ENCODE measurements around the gene CCL26. TPM values are rescaled to one million over a fixed set of nuclear protein-coding genes. Genes with fewer than 3 reads are reported as not detected.

Gene CCL26
- 1 to 10 TPM in 1 of 4 donors, not detected in 3; 3.7 TPM for polyA plus RNA-seq
- long read RNA-seq, donor 1 = 0 reads
- long read RNA-seq, donor 2 = 0 reads
- long read RNA-seq, donor 3 = 0 reads
- long read RNA-seq, donor 4 = 0 reads
- long read RNA-seq, donor 5 = 0 reads
- long read RNA-seq, donor 6 = 0 reads
- long read RNA-seq, donor 7, partial matches to known transcripts = 0 of 1 reads
- long read RNA-seq, donor 7, other reads (novel, unspliced or antisense) = 0 of 1 reads
- long read RNA-seq, donor 8 = 0 reads
- long read RNA-seq, donor 9 = 0 reads
- long read RNA-seq, donor 10 = 0 reads

GRCh38 chr7:75772081-75773077, at the start of gene CCL26:
CCL26 (minus strand) TSS chr7:75772211; CDS start chr7:75772176, 35 bp downstream.
- Histone ChIP-seq H3K27me3 (ENCODE audit: control insufficient read depth in 3 of 3, insufficient read depth in 3 of 3, low read length in 3 of 3) (no peaks in the 10 kb centered on the region), H3K36me3 (ENCODE audit: control insufficient read depth in 3 of 3, insufficient read depth in 2 of 3, low read depth in 1 of 3, low read length in 3 of 3) (no peaks in the 10 kb centered on the region), H3K27ac (ENCODE audit: low read depth in 1 of 3, low read length in 2 of 3) (peak within 1 kb of the TSS in 1 of 3 donors; percentile 62), H3K9me3 (ENCODE audit: control insufficient read depth in 2 of 2, insufficient read depth in 1 of 2, low read depth in 1 of 2, low read length in 1 of 2) (no peaks in the 10 kb centered on the region), H3K4me3 (ENCODE audit: low read depth in 1 of 3, low read length in 3 of 3) (no peak within 1 kb of the TSS), H3K4me1 (ENCODE audit: control insufficient read depth in 3 of 3, insufficient read depth in 2 of 3, low read depth in 1 of 3, low read length in 2 of 3) (no peaks in the 10 kb centered on the region)
- FAIRE-seq (no peak), DNase-seq (peak in 1 of 2 donors; percentile 37)
- WGBS, 3 donors = 50 to 58% (median 57%) methylated on average over 9 of the region's 9 CpGs

GRCh38 chr7:75820688-75821087, 48.7 kb upstream of the CCL26 start:
- H3K4me3 ChIP-seq (ENCODE audit: low read depth in 1 of 3, low read length in 3 of 3) = no peak overlapping the region
- FAIRE-seq (no peak), DNase-seq (no peak)
- H3K36me3 ChIP-seq (ENCODE audit: control insufficient read depth in 3 of 3, insufficient read depth in 2 of 3, low read depth in 1 of 3, low read length in 3 of 3) = no peaks in the 10 kb centered on the region
- no peak overlapping the region for H3K27ac ChIP-seq (ENCODE audit: low read depth in 1 of 3, low read length in 2 of 3)
- no peaks in the 10 kb centered on the region for H3K4me1 ChIP-seq (ENCODE audit: control insufficient read depth in 3 of 3, insufficient read depth in 2 of 3, low read depth in 1 of 3, low read length in 2 of 3)
- 83 to 96% (median 89%) methylated on average over 1 of the region's 1 CpG for WGBS, 3 donors
- no peaks in the 10 kb centered on the region for H3K27me3 ChIP-seq (ENCODE audit: control insufficient read depth in 3 of 3, insufficient read depth in 3 of 3, low read length in 3 of 3)
- H3K9me3 ChIP-seq (ENCODE audit: control insufficient read depth in 2 of 2, insufficient read depth in 1 of 2, low read depth in 1 of 2, low read length in 1 of 2) = no peaks in the 10 kb centered on the region

GRCh38 chr7:75819711-75820110, 47.7 kb upstream of the CCL26 start:
- Histone ChIP-seq H3K36me3 (ENCODE audit: control insufficient read depth in 3 of 3, insufficient read depth in 2 of 3, low read depth in 1 of 3, low read length in 3 of 3) (no peaks in the 10 kb centered on the region), H3K4me1 (ENCODE audit: control insufficient read depth in 3 of 3, insufficient read depth in 2 of 3, low read depth in 1 of 3, low read length in 2 of 3) (no peaks in the 10 kb centered on the region), H3K9me3 (ENCODE audit: control insufficient read depth in 2 of 2, insufficient read depth in 1 of 2, low read depth in 1 of 2, low read length in 1 of 2) (no peaks in the 10 kb centered on the region), H3K27me3 (ENCODE audit: control insufficient read depth in 3 of 3, insufficient read depth in 3 of 3, low read length in 3 of 3) (no peaks in the 10 kb centered on the region), H3K4me3 (ENCODE audit: low read depth in 1 of 3, low read length in 3 of 3) (no peak overlapping the region), H3K27ac (ENCODE audit: low read depth in 1 of 3, low read length in 2 of 3) (no peak overlapping the region)
- no peak for DNase-seq
- 69 to 86% (median 79%) methylated on average over 2 of the region's 2 CpGs for WGBS, 3 donors
- no peak for FAIRE-seq

- no peaks in the 10 kb centered on the region for H3K4me1 ChIP-seq (ENCODE audit: control insufficient read depth in 3 of 3, insufficient read depth in 2 of 3, low read depth in 1 of 3, low read length in 2 of 3)
- no peaks in the 10 kb centered on the region for H3K36me3 ChIP-seq (ENCODE audit: control insufficient read depth in 3 of 3, insufficient read depth in 2 of 3, low read depth in 1 of 3, low read length in 3 of 3)
- no peaks in the 10 kb centered on the region for H3K27me3 ChIP-seq (ENCODE audit: control insufficient read depth in 3 of 3, insufficient read depth in 3 of 3, low read length in 3 of 3)
- WGBS, 3 donors = 74 to 82% (median 82%) methylated on average over 5 of the region's 5 CpGs
- H3K27ac ChIP-seq (ENCODE audit: low read depth in 1 of 3, low read length in 2 of 3) = no peak overlapping the region
- no peak overlapping the region for H3K4me3 ChIP-seq (ENCODE audit: low read depth in 1 of 3, low read length in 3 of 3)
- DNase-seq (no peak), FAIRE-seq (no peak)
- no peaks in the 10 kb centered on the region for H3K9me3 ChIP-seq (ENCODE audit: control insufficient read depth in 2 of 2, insufficient read depth in 1 of 2, low read depth in 1 of 2, low read length in 1 of 2)
Observed at GRCh38 chr7:75818472-75818871, 46.5 kb upstream of the CCL26 start.

GRCh38 chr7:75817116-75817515, 45.1 kb upstream of the CCL26 start:
- DNase-seq = no peak
- Histone ChIP-seq H3K4me3 (ENCODE audit: low read depth in 1 of 3, low read length in 3 of 3) (no peak overlapping the region), H3K27ac (ENCODE audit: low read depth in 1 of 3, low read length in 2 of 3) (no peak overlapping the region), H3K36me3 (ENCODE audit: control insufficient read depth in 3 of 3, insufficient read depth in 2 of 3, low read depth in 1 of 3, low read length in 3 of 3) (no peaks in the 10 kb centered on the region), H3K4me1 (ENCODE audit: control insufficient read depth in 3 of 3, insufficient read depth in 2 of 3, low read depth in 1 of 3, low read length in 2 of 3) (no peaks in the 10 kb centered on the region), H3K9me3 (ENCODE audit: control insufficient read depth in 2 of 2, insufficient read depth in 1 of 2, low read depth in 1 of 2, low read length in 1 of 2) (no peaks in the 10 kb centered on the region), H3K27me3 (ENCODE audit: control insufficient read depth in 3 of 3, insufficient read depth in 3 of 3, low read length in 3 of 3) (no peaks in the 10 kb centered on the region)
- FAIRE-seq = no peak
- WGBS, 3 donors = 69 to 83% (median 76%) methylated on average over 6 of the region's 6 CpGs

- no peaks in the 10 kb centered on the region for H3K4me1 ChIP-seq (ENCODE audit: control insufficient read depth in 3 of 3, insufficient read depth in 2 of 3, low read depth in 1 of 3, low read length in 2 of 3)
- H3K9me3 ChIP-seq (ENCODE audit: control insufficient read depth in 2 of 2, insufficient read depth in 1 of 2, low read depth in 1 of 2, low read length in 1 of 2) = no peaks in the 10 kb centered on the region
- H3K27me3 ChIP-seq (ENCODE audit: control insufficient read depth in 3 of 3, insufficient read depth in 3 of 3, low read length in 3 of 3) = no peaks in the 10 kb centered on the region
- H3K36me3 ChIP-seq (ENCODE audit: control insufficient read depth in 3 of 3, insufficient read depth in 2 of 3, low read depth in 1 of 3, low read length in 3 of 3) = no peaks in the 10 kb centered on the region
- FAIRE-seq (no peak), DNase-seq (peak in 1 of 2 donors; percentile 35)
- H3K4me3 ChIP-seq (ENCODE audit: low read depth in 1 of 3, low read length in 3 of 3) = no peak overlapping the region
- 23 to 63% (median 31%) methylated on average over 9 to 10 of the region's 10 CpGs for WGBS, 3 donors
- no peak overlapping the region for H3K27ac ChIP-seq (ENCODE audit: low read depth in 1 of 3, low read length in 2 of 3)
Observed at GRCh38 chr7:75815418-75816064, 43.5 kb upstream of the CCL26 start.

GRCh38 chr7:75814407-75814947, 42.5 kb upstream of the CCL26 start:
- 81 to 94% (median 89%) methylated on average over 13 of the region's 13 CpGs for WGBS, 3 donors
- DNase-seq = no peak

GRCh38 chr7:75813781-75814236, 41.8 kb upstream of the CCL26 start, which contains the start of gene CCL24:
CCL24 (minus strand) TSS chr7:75813806; CDS start chr7:75813715, 91 bp downstream.
- DNase-seq (no peak), FAIRE-seq (no peak)

More at GRCh38 chr7:75814407-75814947, 42.5 kb upstream of the CCL26 start:
- Histone ChIP-seq H3K36me3 (ENCODE audit: control insufficient read depth in 3 of 3, insufficient read depth in 2 of 3, low read depth in 1 of 3, low read length in 3 of 3) (no peaks in the 10 kb centered on the region), H3K4me1 (ENCODE audit: control insufficient read depth in 3 of 3, insufficient read depth in 2 of 3, low read depth in 1 of 3, low read length in 2 of 3) (no peaks in the 10 kb centered on the region), H3K4me3 (ENCODE audit: low read depth in 1 of 3, low read length in 3 of 3) (no peak overlapping the region), H3K27ac (ENCODE audit: low read depth in 1 of 3, low read length in 2 of 3) (no peak overlapping the region), H3K27me3 (ENCODE audit: control insufficient read depth in 3 of 3, insufficient read depth in 3 of 3, low read length in 3 of 3) (no peaks in the 10 kb centered on the region), H3K9me3 (ENCODE audit: control insufficient read depth in 2 of 2, insufficient read depth in 1 of 2, low read depth in 1 of 2, low read length in 1 of 2) (no peaks in the 10 kb centered on the region)
- no peak for FAIRE-seq

More at GRCh38 chr7:75813781-75814236, 41.8 kb upstream of the CCL26 start, which contains the start of gene CCL24:
- no peaks in the 10 kb centered on the region for H3K9me3 ChIP-seq (ENCODE audit: control insufficient read depth in 2 of 2, insufficient read depth in 1 of 2, low read depth in 1 of 2, low read length in 1 of 2)
- no peak within 1 kb of the TSS for H3K27ac ChIP-seq (ENCODE audit: low read depth in 1 of 3, low read length in 2 of 3)
- H3K27me3 ChIP-seq (ENCODE audit: control insufficient read depth in 3 of 3, insufficient read depth in 3 of 3, low read length in 3 of 3) = no peaks in the 10 kb centered on the region
- WGBS, 3 donors = 56 to 60% (median 59%) methylated on average over 7 of the region's 7 CpGs
- no peaks in the 10 kb centered on the region for H3K4me1 ChIP-seq (ENCODE audit: control insufficient read depth in 3 of 3, insufficient read depth in 2 of 3, low read depth in 1 of 3, low read length in 2 of 3)
- no peak within 1 kb of the TSS for H3K4me3 ChIP-seq (ENCODE audit: low read depth in 1 of 3, low read length in 3 of 3)
- no peaks in the 10 kb centered on the region for H3K36me3 ChIP-seq (ENCODE audit: control insufficient read depth in 3 of 3, insufficient read depth in 2 of 3, low read depth in 1 of 3, low read length in 3 of 3)
